CD8-positive, alpha-beta memory T cell (primary cell): Measurements from ENCODE around the gene CCT3. TPM values are rescaled to one million over a fixed set of nuclear protein-coding genes. Genes with fewer than 3 reads are reported as not detected.
A peak's percentile ranks its signal among the peaks of the same experiment; 100 is the strongest.
"Not testable (repeated sequence)": the region's sequence is repeated elsewhere in the genome, so short reads cannot be mapped to it uniquely, and the experiment has no call there.

Source experiments
- CTCF ChIA-PET: fragments of 350-600 bp; sonication (Branson Sonifier 250); formaldehyde crosslinking; loops from one replicate; lab custom pipeline; 2021; ENCODE audit warnings: antibody characterized with exemption; lab: Charles Lee
- POLR2A ChIA-PET: fragments of 350-600 bp; sonication (Branson Sonifier 250); formaldehyde crosslinking; loops from one replicate; lab custom pipeline; 2021; ENCODE audit warnings: antibody characterized with exemption; lab: Charles Lee
- DNase-seq, 5 donors: peaks; one replicate each; pipeline versions ENCODE4 v3.0.0 to v3.0.0-alpha.2; 2020 to 2022; ENCODE audit warnings: mixed read lengths in 1 of 5
- H3K27ac ChIP-seq: one replicate; pipeline ENCODE4 v1.7.0; 2013; ENCODE audit warnings: low read depth, mild to moderate bottlenecking, low read length, moderate library complexity
- H3K27me3 ChIP-seq: 2 replicates; pipeline ENCODE4 v1.7.0; 2013; ENCODE audit warnings: low read length, mild to moderate bottlenecking; ENCODE audit not compliant: insufficient read depth, poor library complexity, severe bottlenecking
- H3K36me3 ChIP-seq: 2 replicates; pipeline ENCODE4 v1.7.0; 2013; ENCODE audit warnings: mild to moderate bottlenecking, low read length, moderate library complexity; ENCODE audit not compliant: insufficient read depth
- H3K4me1 ChIP-seq: 2 replicates; pipeline ENCODE4 v1.7.0; 2013; ENCODE audit warnings: mild to moderate bottlenecking, low read length, moderate library complexity; ENCODE audit not compliant: insufficient read depth
- H3K4me3 ChIP-seq: 2 replicates; pipeline ENCODE4 v1.7.0; 2013; ENCODE audit warnings: mild to moderate bottlenecking, low read length
- H3K9me3 ChIP-seq: 2 replicates; pipeline ENCODE4 v1.7.0; 2013; ENCODE audit warnings: mild to moderate bottlenecking, low read length
- H3K27ac Mint-ChIP-seq, 8 donors: one replicate each; pipeline ENCODE4 v1.8.0; 2020 to 2021; ENCODE audit warnings: mixed read lengths in 8 of 8, mild to moderate bottlenecking in 6 of 8, inconsistent platforms in 3 of 8, moderate library complexity in 3 of 8
- H3K27me3 Mint-ChIP-seq, 2 donors: one replicate each; pipeline ENCODE4 v1.8.0; 2020 to 2021; ENCODE audit warnings: mixed read lengths in 2 of 2, mild to moderate bottlenecking in 1 of 2, moderate library complexity in 1 of 2
- H3K36me3 Mint-ChIP-seq, 3 donors: one replicate each; pipeline ENCODE4 v1.8.0; 2020 to 2021; ENCODE audit warnings: mixed read lengths in 3 of 3, inconsistent platforms in 1 of 3, mild to moderate bottlenecking in 1 of 3
- H3K4me1 Mint-ChIP-seq, 3 donors: one replicate each; pipeline ENCODE4 v1.8.0; 2020 to 2021; ENCODE audit warnings: mixed read lengths in 3 of 3, inconsistent platforms in 1 of 3, mild to moderate bottlenecking in 1 of 3
- H3K4me3 Mint-ChIP-seq, 7 donors: one replicate each; pipeline ENCODE4 v1.8.0; 2020 to 2021; ENCODE audit warnings: mixed read lengths in 7 of 7, mild to moderate bottlenecking in 6 of 7, moderate library complexity in 4 of 7, inconsistent platforms in 2 of 7
- H3K9me3 Mint-ChIP-seq, 5 donors: one replicate each; pipeline ENCODE4 v1.8.0; 2020 to 2022; ENCODE audit warnings: mixed read lengths in 5 of 5, mild to moderate bottlenecking in 3 of 5, moderate library complexity in 2 of 5, inconsistent platforms in 1 of 5
- polyA plus RNA-seq: library from polyadenylated mRNA; unstranded; fragments of 300-500 nt; fragmentation: Illumina TruSeq; gene quantifications from one replicate; pipeline ENCODE4 v1.2.3, GENCODE V29; 2021
- total RNA-seq, 2 experiments: library from RNA; stranded (reverse); gene quantifications; one replicate each; pipeline ENCODE4 v1.2.3, GENCODE V29; 2021

The CCT3 gene
- total and polyA plus RNA-seq, 3 experiments from 2014 or later = 199 to 528 (median 526) TPM

- Mint-ChIP-seq H3K27ac (no peak overlapping the region), H3K9me3 (no peaks in the 10 kb centered on the region), H3K36me3 (no peaks in the 10 kb centered on the region), H3K4me1 (peaks cover 3 to 6% (median 5%) of the 10 kb centered on the region in 3 donors), H3K27me3 (peaks cover 21 to 55% of the 10 kb centered on the region in 2 donors), H3K4me3 (no peak overlapping the region)
- no peaks in the 10 kb centered on the region for H3K36me3 ChIP-seq
- no peaks in the 10 kb centered on the region for H3K4me1 ChIP-seq
- ChIA-PET POLR2A (no interaction called here), CTCF (no interaction called here)
- H3K27me3 ChIP-seq = peaks cover 8% of the 10 kb centered on the region
- H3K4me3 ChIP-seq = no peak overlapping the region
- H3K27ac ChIP-seq = no peak overlapping the region
- DNase-seq = no peak
- no peaks in the 10 kb centered on the region for H3K9me3 ChIP-seq
These were observed 35.5 kb upstream of the CCT3 start for GRCh38 chr1:156373546-156373945.

GRCh38 chr1:156372876-156373275 is 34.8 kb upstream of the CCT3 start:
- CTCF ChIA-PET = no interaction called here
- Mint-ChIP-seq H3K4me1 (peaks cover 3 to 6% (median 5%) of the 10 kb centered on the region in 3 donors), H3K27ac (no peak overlapping the region), H3K9me3 (no peaks in the 10 kb centered on the region), H3K27me3 (peaks cover 28 to 61% of the 10 kb centered on the region in 2 donors), H3K4me3 (no peak overlapping the region), H3K36me3 (no peaks in the 10 kb centered on the region)
- Histone ChIP-seq H3K4me3 (no peak overlapping the region), H3K4me1 (no peaks in the 10 kb centered on the region), H3K27ac (no peak overlapping the region), H3K27me3 (peaks cover 8% of the 10 kb centered on the region), H3K36me3 (no peaks in the 10 kb centered on the region), H3K9me3 (no peaks in the 10 kb centered on the region)
- DNase-seq = no peak
- POLR2A ChIA-PET = no interaction called here

GRCh38 chr1:156372265-156372586 is 34.1 kb upstream of the CCT3 start:
- Histone ChIP-seq H3K4me1 (no peaks in the 10 kb centered on the region), H3K4me3 (no peak overlapping the region), H3K27me3 (peaks cover 8% of the 10 kb centered on the region), H3K36me3 (no peaks in the 10 kb centered on the region), H3K9me3 (no peaks in the 10 kb centered on the region), H3K27ac (no peak overlapping the region)
- POLR2A ChIA-PET = no interaction called here
- Mint-ChIP-seq H3K27ac (no peak overlapping the region), H3K4me1 (peaks cover 3 to 6% (median 5%) of the 10 kb centered on the region in 3 donors), H3K36me3 (no peaks in the 10 kb centered on the region), H3K9me3 (no peaks in the 10 kb centered on the region), H3K4me3 (no peak overlapping the region), H3K27me3 (peaks cover 31 to 63% of the 10 kb centered on the region in 2 donors)
- no peak for DNase-seq
- CTCF ChIA-PET = interaction anchor here (1.2 to 2.1 kb wide), 2 partner anchors 74 to 252 kb away, joined by 4 to 8 read pairs; no protein-coding TSS in a partner anchor

- ChIA-PET POLR2A (no interaction called here), CTCF (interaction anchor here (1.2 to 2.1 kb wide), 3 partner anchors 14 to 253 kb away, joined by 4 to 8 read pairs (median 6); no protein-coding TSS in a partner anchor)
- Mint-ChIP-seq H3K27ac (no peak overlapping the region), H3K27me3 (peaks cover 31 to 61% of the 10 kb centered on the region in 2 donors), H3K4me1 (peaks cover 3 to 6% (median 5%) of the 10 kb centered on the region in 3 donors), H3K36me3 (no peaks in the 10 kb centered on the region), H3K4me3 (no peak overlapping the region), H3K9me3 (no peaks in the 10 kb centered on the region)
- Histone ChIP-seq H3K4me3 (no peak overlapping the region), H3K4me1 (no peaks in the 10 kb centered on the region), H3K27ac (no peak overlapping the region), H3K9me3 (no peaks in the 10 kb centered on the region), H3K27me3 (peaks cover 8% of the 10 kb centered on the region), H3K36me3 (no peaks in the 10 kb centered on the region)
- DNase-seq = no peak
These were observed 33.6 kb upstream of the CCT3 start for GRCh38 chr1:156371553-156372264.

GRCh38 chr1:156369685-156370286 is 31.7 kb upstream of the CCT3 start:
- H3K9me3 Mint-ChIP-seq, H3K4me1 Mint-ChIP-seq, POLR2A ChIA-PET, H3K36me3 ChIP-seq, H3K4me3 ChIP-seq, H3K4me1 ChIP-seq, H3K27ac ChIP-seq, H3K27me3 ChIP-seq, H3K9me3 ChIP-seq, DNase-seq, H3K36me3 Mint-ChIP-seq: not testable (repeated sequence)
- Mint-ChIP-seq H3K27ac (peak overlapping the region in 1 of 8 donors; percentile 59), H3K27me3 (peaks cover 37 to 62% of the 10 kb centered on the region in 2 donors), H3K4me3 (peak overlapping the region in 1 of 7 donors; percentile 76)
- CTCF ChIA-PET = interaction anchor here (1.4 to 1.7 kb wide), 3 partner anchors 15 to 76 kb away, joined by 3 to 6 read pairs (median 6); no protein-coding TSS in a partner anchor

- H3K9me3 ChIP-seq = no peaks in the 10 kb centered on the region
- POLR2A ChIA-PET = no interaction called here
These were observed 31.0 kb upstream of the CCT3 start, which contains the start of gene RHBG for GRCh38 chr1:156368889-156369684. Gene RHBG (plus strand): TSS chr1:156369211. CDS start chr1:156369250, 39 bp downstream.

GRCh38 chr1:156368157-156368658 is 30.1 kb upstream of the CCT3 start:
- Mint-ChIP-seq H3K27ac (peak overlapping the region in 1 of 8 donors; percentile 78), H3K36me3 (no peaks in the 10 kb centered on the region), H3K27me3 (peaks cover 42 to 66% of the 10 kb centered on the region in 2 donors), H3K4me1 (peaks cover 3 to 6% (median 5%) of the 10 kb centered on the region in 3 donors), H3K4me3 (no peak overlapping the region), H3K9me3 (no peaks in the 10 kb centered on the region)
- ChIA-PET CTCF (interaction anchor here (1.4 to 1.6 kb wide), 2 partner anchors 17 to 78 kb away, joined by 3 to 6 read pairs; no protein-coding TSS in a partner anchor), POLR2A (no interaction called here)
- no peaks in the 10 kb centered on the region for H3K36me3 ChIP-seq
- no peaks in the 10 kb centered on the region for H3K9me3 ChIP-seq
- no peak overlapping the region for H3K27ac ChIP-seq
- no peak for DNase-seq
- no peak overlapping the region for H3K4me3 ChIP-seq
- H3K4me1 ChIP-seq = no peaks in the 10 kb centered on the region
- peaks cover 8% of the 10 kb centered on the region for H3K27me3 ChIP-seq

More at GRCh38 chr1:156368889-156369684, 31.0 kb upstream of the CCT3 start, which contains the start of gene RHBG:
- Mint-ChIP-seq H3K4me3 (peak within 1 kb of the TSS in 6 of 7 donors; percentile 39 to 76 (median 50)), H3K27ac (peak within 1 kb of the TSS in 2 of 8 donors; percentile 59 to 78), H3K36me3 (no peaks in the 10 kb centered on the region), H3K27me3 (peaks cover 35 to 64% of the 10 kb centered on the region in 2 donors), H3K4me1 (peaks cover 3 to 6% (median 5%) of the 10 kb centered on the region in 3 donors), H3K9me3 (no peaks in the 10 kb centered on the region)
- Histone ChIP-seq H3K4me3 (no peak within 1 kb of the TSS), H3K27ac (no peak within 1 kb of the TSS), H3K36me3 (no peaks in the 10 kb centered on the region), H3K27me3 (peaks cover 8% of the 10 kb centered on the region), H3K4me1 (no peaks in the 10 kb centered on the region)
- CTCF ChIA-PET = interaction anchor here (1.4 to 1.6 kb wide), 2 partner anchors 16 to 77 kb away, joined by 3 to 6 read pairs; no protein-coding TSS in a partner anchor
- DNase-seq = no peak
